HepG2 (cell line): Measurements from ENCODE around the gene PCCB.

Experiments
- EP300 ChIP-seq, 3 experiments: sonication (generic) in 1 of 3; formaldehyde crosslinking in 1 of 3; IDR thresholded peaks; 2 replicates each; pipeline versions ENCODE4 v1.5.1 to v1.6.1; 2011 to 2020; ENCODE audit warnings: low read depth in 2 of 3, low read length in 2 of 3, borderline replicate concordance in 1 of 3, improper control_type of control experiment in 1 of 3, mild to moderate bottlenecking in 1 of 3, missing genetic modification reagents in 1 of 3, moderate library complexity in 1 of 3
- TF ChIP-seq, protein P1 (sequence below): sonication (generic); formaldehyde crosslinking; IDR thresholded peaks from 2 replicates; pipeline ENCODE4 v1.8.1; 2023; ENCODE audit warnings: mild to moderate bottlenecking, missing genetic modification reagents

DNA sequence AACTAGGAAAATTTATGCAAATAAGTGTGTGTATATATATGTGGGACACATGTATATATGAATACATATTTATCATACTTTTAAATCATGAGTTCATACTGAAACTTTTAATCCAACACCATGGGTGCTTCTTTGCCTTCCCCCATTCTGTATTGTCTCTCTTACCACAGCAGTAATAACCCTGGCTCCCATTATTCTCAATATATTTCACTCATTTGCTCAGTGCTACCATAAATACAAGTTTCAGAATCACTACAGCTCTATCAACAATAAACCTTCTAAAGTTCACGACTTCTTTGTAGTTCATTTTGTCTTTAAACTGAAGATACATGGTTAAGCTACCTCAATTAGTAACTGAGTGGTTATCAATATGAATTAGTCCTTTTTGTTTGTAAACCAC, 82.2 kb downstream of the PCCB start:
- TF ChIP-seq EP300 (IDR thresholded peaks at IDR 0.05; ENCODE audit: low read depth in 2 of 2, low read length in 2 of 2) (no peak), EP300 (CRISPR knock-in tag; IDR thresholded peaks at IDR 0.05; ENCODE audit: borderline replicate concordance) (no peak)
- TF ChIP-seq, protein P1, sequence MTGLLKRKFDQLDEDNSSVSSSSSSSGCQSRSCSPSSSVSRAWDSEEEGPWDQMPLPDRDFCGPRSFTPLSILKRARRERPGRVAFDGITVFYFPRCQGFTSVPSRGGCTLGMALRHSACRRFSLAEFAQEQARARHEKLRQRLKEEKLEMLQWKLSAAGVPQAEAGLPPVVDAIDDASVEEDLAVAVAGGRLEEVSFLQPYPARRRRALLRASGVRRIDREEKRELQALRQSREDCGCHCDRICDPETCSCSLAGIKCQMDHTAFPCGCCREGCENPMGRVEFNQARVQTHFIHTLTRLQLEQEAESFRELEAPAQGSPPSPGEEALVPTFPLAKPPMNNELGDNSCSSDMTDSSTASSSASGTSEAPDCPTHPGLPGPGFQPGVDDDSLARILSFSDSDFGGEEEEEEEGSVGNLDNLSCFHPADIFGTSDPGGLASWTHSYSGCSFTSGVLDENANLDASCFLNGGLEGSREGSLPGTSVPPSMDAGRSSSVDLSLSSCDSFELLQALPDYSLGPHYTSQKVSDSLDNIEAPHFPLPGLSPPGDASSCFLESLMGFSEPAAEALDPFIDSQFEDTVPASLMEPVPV = no peak
